Immature natural killer cell (primary cell): ENCODE measurements around the gene JOSD1. TPM values are rescaled to one million over a fixed set of nuclear protein-coding genes. Genes with fewer than 3 reads are reported as not detected.

Experiments
- DNase-seq, 3 donors: peaks; one replicate each; pipeline ENCODE4 v3.0.0; 2022; ENCODE audit warnings: mixed read lengths in 1 of 3
- H3K27ac Mint-ChIP-seq, 6 donors: one replicate each; pipeline ENCODE4 v1.8.0; 2020; ENCODE audit warnings: mixed read lengths in 6 of 6, mild to moderate bottlenecking in 5 of 6, inconsistent platforms in 4 of 6, moderate library complexity in 3 of 6
- H3K27me3 Mint-ChIP-seq, 3 donors: one replicate each; pipeline ENCODE4 v1.8.0; 2020 to 2021; ENCODE audit warnings: low read depth in 3 of 3, mild to moderate bottlenecking in 3 of 3, mixed read lengths in 3 of 3, moderate library complexity in 3 of 3, inconsistent platforms in 1 of 3
- H3K36me3 Mint-ChIP-seq, 3 donors: one replicate each; pipeline ENCODE4 v1.8.0; 2020; ENCODE audit warnings: mixed read lengths in 3 of 3, inconsistent platforms in 2 of 3, mild to moderate bottlenecking in 2 of 3
- H3K4me1 Mint-ChIP-seq, 2 donors: one replicate each; pipeline ENCODE4 v1.8.0; 2020; ENCODE audit warnings: inconsistent platforms in 2 of 2, mild to moderate bottlenecking in 2 of 2, mixed read lengths in 2 of 2, moderate library complexity in 1 of 2
- H3K4me3 Mint-ChIP-seq, 5 donors: one replicate each; pipeline ENCODE4 v1.8.0; 2020; ENCODE audit warnings: mild to moderate bottlenecking in 5 of 5, mixed read lengths in 5 of 5, inconsistent platforms in 3 of 5, moderate library complexity in 3 of 5
- H3K9me3 Mint-ChIP-seq, 6 donors: one replicate each; pipeline ENCODE4 v1.8.0; 2020; ENCODE audit warnings: mild to moderate bottlenecking in 6 of 6, mixed read lengths in 6 of 6, inconsistent platforms in 4 of 6, moderate library complexity in 3 of 6
- polyA plus RNA-seq, 3 donors: library from polyadenylated mRNA; unstranded; fragments of 300-500 nt; fragmentation: Illumina TruSeq; gene quantifications; one replicate each; pipeline ENCODE4 v1.2.3, GENCODE V29; 2021

JOSD1 gene
- polyA plus RNA-seq: 10 to 100 TPM; 10.6 to 17.9 (median 11.2) TPM

DNA sequence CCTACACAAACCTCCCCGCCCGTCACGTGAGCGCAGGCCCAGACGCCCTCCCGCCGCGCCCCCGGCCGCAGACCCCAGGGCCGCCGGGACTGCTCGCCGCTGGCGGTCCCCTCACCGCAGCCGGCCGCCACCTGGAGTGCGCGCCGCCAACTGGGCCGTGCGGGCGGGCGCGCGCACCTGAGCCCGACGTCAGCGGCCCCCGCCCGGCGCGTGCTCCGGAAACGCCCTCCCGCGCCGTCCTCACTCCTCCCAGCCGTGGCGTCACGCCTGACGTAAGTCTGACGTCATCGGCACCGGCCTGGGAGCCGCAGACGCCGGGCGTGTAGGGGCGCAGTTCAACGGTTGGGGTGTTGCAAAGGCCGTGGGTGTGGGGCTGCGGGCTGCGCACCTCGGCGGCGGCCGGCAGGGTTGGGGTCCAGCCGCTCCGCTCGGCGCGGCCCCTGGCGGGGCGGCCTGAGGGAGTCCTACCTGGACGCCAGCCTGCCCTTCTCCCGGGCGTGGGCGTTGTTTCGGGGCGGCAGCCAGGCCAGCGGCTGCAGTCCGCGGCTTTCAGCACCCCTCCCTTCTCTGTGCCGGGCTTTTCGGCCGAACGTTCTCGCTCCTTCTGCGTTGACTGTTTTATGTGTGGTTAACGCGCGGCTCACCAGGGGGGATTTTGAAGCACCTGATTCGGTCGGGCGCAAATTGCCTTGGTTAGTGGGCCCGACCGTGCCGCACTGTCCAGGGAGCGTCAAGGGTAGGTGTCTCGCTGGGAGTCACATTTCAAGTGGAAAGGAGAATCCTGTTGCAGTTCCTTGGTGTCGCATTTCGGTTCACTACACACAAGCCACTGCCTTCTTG is at the start of gene JOSD1:
TSS of gene JOSD1 (minus strand) at position 155 of the 840 bp plus-strand sequence. CDS start 956 bp downstream, outside the sequence.
- peak within 1 kb of the TSS; percentile 97 to 100 (median 98) for H3K27ac Mint-ChIP-seq
- H3K4me3 Mint-ChIP-seq: peak within 1 kb of the TSS; percentile 90 to 94 (median 93)
- peaks cover 0 to 7% (median 0%) of the 10 kb centered on the region in 3 donors for H3K36me3 Mint-ChIP-seq
- H3K9me3 Mint-ChIP-seq: no peaks in the 10 kb centered on the region
- DNase-seq: peak; percentile 100
- H3K27me3 Mint-ChIP-seq: peaks cover 19 to 41% (median 36%) of the 10 kb centered on the region in 3 donors
- H3K4me1 Mint-ChIP-seq: peaks cover 57 to 62% of the 10 kb centered on the region in 2 donors

DNA sequence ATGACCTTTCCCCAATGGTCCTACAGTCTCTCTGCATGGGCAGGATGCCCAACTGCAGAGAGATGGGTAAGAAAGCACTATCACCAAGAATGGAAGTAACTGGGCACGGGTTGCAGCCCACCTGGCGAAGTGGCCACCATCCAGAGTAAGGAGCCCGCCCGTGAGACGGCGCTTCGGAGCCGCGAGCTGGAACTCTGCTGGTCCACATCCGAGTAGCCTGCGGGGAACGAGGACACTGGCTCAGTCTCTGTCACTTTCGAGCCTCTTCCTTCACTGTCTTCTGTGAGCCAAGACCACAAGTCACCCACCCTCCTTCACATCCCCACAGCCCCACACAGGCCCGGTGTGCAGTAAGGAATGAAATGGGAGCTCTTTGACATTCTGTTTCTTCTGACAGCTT is 49.4 kb upstream of the JOSD1 start:
- Mint-ChIP-seq H3K36me3 (peaks cover 31 to 59% (median 40%) of the 10 kb centered on the region in 3 donors), H3K27me3 (peaks cover 24 to 31% (median 27%) of the 10 kb centered on the region in 3 donors), H3K9me3 (no peaks in the 10 kb centered on the region), H3K27ac (peak overlapping the region; percentile 65 to 99 (median 85)), H3K4me1 (peaks cover 56 to 75% of the 10 kb centered on the region in 2 donors), H3K4me3 (peak overlapping the region; percentile 27 to 98 (median 62))
- no peak for DNase-seq

- peaks cover 22 to 26% (median 24%) of the 10 kb centered on the region in 3 donors for H3K27me3 Mint-ChIP-seq
- peak overlapping the region; percentile 31 to 99 (median 82) for H3K27ac Mint-ChIP-seq
- no peaks in the 10 kb centered on the region for H3K9me3 Mint-ChIP-seq
- DNase-seq: no peak
- H3K4me1 Mint-ChIP-seq: peaks cover 54 to 71% of the 10 kb centered on the region in 2 donors
- peak overlapping the region in 1 of 5 donors; percentile 10 for H3K4me3 Mint-ChIP-seq
- peaks cover 29 to 55% (median 37%) of the 10 kb centered on the region in 3 donors for H3K36me3 Mint-ChIP-seq
Measured at GRCh38 chr22:38748487-38749136, 47.9 kb upstream of the JOSD1 start.

GRCh38 chr22:38745676-38746460 is 45.1 kb upstream of the JOSD1 start:
- peaks cover 32 to 44% of the 10 kb centered on the region in 2 donors for H3K4me1 Mint-ChIP-seq
- peaks cover 20 to 59% (median 28%) of the 10 kb centered on the region in 3 donors for H3K36me3 Mint-ChIP-seq
- peak overlapping the region in 5 of 6 donors; percentile 40 to 77 (median 66) for H3K27ac Mint-ChIP-seq
- DNase-seq: no peak
- H3K27me3 Mint-ChIP-seq: peaks cover 8 to 20% (median 8%) of the 10 kb centered on the region in 3 donors
- H3K9me3 Mint-ChIP-seq: no peaks in the 10 kb centered on the region
- no peak overlapping the region for H3K4me3 Mint-ChIP-seq

GRCh38 chr22:38744981-38745380 is 44.2 kb upstream of the JOSD1 start:
- DNase-seq: no peak
- Mint-ChIP-seq H3K27me3 (peaks cover 8 to 16% (median 9%) of the 10 kb centered on the region in 3 donors), H3K4me3 (no peak overlapping the region), H3K36me3 (peaks cover 15 to 59% (median 30%) of the 10 kb centered on the region in 3 donors), H3K27ac (peak overlapping the region; percentile 34 to 78 (median 72)), H3K9me3 (no peaks in the 10 kb centered on the region), H3K4me1 (peaks cover 25 to 37% of the 10 kb centered on the region in 2 donors)

GRCh38 chr22:38742176-38742942 is 41.6 kb upstream of the JOSD1 start:
- DNase-seq: no peak
- Mint-ChIP-seq H3K27me3 (peaks cover 11 to 16% (median 12%) of the 10 kb centered on the region in 3 donors), H3K4me1 (peaks cover 21 to 38% of the 10 kb centered on the region in 2 donors), H3K4me3 (no peak overlapping the region), H3K36me3 (peaks cover 15 to 67% (median 25%) of the 10 kb centered on the region in 3 donors), H3K9me3 (no peaks in the 10 kb centered on the region), H3K27ac (peak overlapping the region in 3 of 6 donors; percentile 50 to 70 (median 51))

DNA sequence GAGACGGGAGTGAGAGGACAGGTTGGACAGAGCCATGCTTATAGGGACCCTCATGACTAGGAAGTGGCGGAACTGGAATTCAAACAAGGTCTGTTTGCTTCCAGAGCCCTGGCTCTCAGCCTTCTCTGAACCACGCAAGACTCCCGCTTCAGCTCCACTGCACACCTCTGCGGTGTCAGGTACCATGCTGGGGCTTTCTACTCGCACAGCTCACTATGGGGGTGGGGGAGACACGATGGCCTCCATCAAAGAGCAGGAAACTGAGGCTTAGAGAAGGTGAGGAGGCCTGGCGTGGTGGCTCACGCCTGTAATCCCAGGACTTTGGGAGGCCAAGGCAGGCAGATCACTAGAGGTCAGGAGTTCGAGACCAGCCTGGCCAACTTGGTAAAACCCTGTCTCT is 40.8 kb upstream of the JOSD1 start:
- Mint-ChIP-seq H3K4me1 (peaks cover 25 to 42% of the 10 kb centered on the region in 2 donors), H3K4me3 (no peak overlapping the region), H3K27ac (peak overlapping the region in 5 of 6 donors; percentile 44 to 76 (median 61)), H3K9me3 (no peaks in the 10 kb centered on the region), H3K36me3 (peaks cover 15 to 73% (median 31%) of the 10 kb centered on the region in 3 donors), H3K27me3 (peaks cover 19 to 20% (median 19%) of the 10 kb centered on the region in 3 donors)
- no peak for DNase-seq

DNA sequence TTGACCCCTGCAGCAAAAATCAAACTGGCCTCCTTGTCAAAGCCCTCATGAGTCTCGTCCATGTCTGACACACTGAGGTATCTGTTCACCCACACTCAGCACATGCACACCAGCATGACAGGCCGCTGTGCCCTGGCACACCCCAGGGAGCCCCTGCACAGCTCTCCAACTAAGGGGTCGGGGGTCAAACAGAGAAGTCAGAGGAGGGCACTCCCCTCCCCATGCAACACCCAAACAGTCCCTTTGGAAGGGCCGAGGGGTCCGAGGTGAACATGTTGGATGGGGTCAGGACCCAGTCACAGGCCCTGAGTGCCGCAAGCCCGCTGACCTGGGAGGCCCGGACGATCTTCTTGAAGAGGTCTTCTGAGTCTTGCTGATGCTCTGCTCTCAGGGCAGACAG is 40.4 kb upstream of the JOSD1 start:
- DNase-seq: no peak
- H3K4me3 Mint-ChIP-seq: no peak overlapping the region
- peaks cover 25 to 47% of the 10 kb centered on the region in 2 donors for H3K4me1 Mint-ChIP-seq
- no peaks in the 10 kb centered on the region for H3K9me3 Mint-ChIP-seq
- H3K36me3 Mint-ChIP-seq: peaks cover 15 to 76% (median 31%) of the 10 kb centered on the region in 3 donors
- H3K27me3 Mint-ChIP-seq: peaks cover 20 to 23% (median 20%) of the 10 kb centered on the region in 3 donors
- peak overlapping the region; percentile 44 to 76 (median 59) for H3K27ac Mint-ChIP-seq

DNA sequence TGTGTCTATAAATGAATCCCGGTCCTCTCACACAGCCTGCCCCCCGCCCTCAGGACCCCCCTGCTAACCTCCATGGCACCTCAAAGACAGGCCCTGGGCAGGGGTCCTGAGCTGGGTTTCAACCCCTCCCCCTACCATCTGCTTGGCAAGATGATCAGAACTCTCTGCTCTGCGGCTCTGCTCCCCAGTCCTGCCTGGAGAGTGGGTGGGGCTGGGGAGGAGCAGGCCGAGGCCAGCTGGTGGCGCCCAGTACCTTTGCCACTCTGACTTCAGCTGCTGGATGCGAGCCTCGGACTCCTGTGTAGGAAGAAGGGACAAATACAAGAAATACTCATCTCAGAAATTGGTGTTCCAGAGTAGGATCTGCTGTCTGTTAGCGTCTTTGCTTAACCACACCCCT is 40.0 kb upstream of the JOSD1 start:
- DNase-seq: no peak
- Mint-ChIP-seq H3K9me3 (no peaks in the 10 kb centered on the region), H3K4me3 (no peak overlapping the region), H3K36me3 (peaks cover 15 to 75% (median 31%) of the 10 kb centered on the region in 3 donors), H3K27me3 (peaks cover 23% of the 10 kb centered on the region in 3 donors), H3K4me1 (peaks cover 30 to 48% of the 10 kb centered on the region in 2 donors), H3K27ac (peak overlapping the region; percentile 44 to 76 (median 56))

- H3K27me3 Mint-ChIP-seq: peaks cover 23 to 27% (median 23%) of the 10 kb centered on the region in 3 donors
- no peak for DNase-seq
- peaks cover 16 to 73% (median 30%) of the 10 kb centered on the region in 3 donors for H3K36me3 Mint-ChIP-seq
- no peaks in the 10 kb centered on the region for H3K9me3 Mint-ChIP-seq
- peaks cover 30 to 48% of the 10 kb centered on the region in 2 donors for H3K4me1 Mint-ChIP-seq
- peak overlapping the region in 5 of 6 donors; percentile 20 to 67 (median 57) for H3K27ac Mint-ChIP-seq
- H3K4me3 Mint-ChIP-seq: no peak overlapping the region
Measured at GRCh38 chr22:38740116-38740723, 39.5 kb upstream of the JOSD1 start.

DNA sequence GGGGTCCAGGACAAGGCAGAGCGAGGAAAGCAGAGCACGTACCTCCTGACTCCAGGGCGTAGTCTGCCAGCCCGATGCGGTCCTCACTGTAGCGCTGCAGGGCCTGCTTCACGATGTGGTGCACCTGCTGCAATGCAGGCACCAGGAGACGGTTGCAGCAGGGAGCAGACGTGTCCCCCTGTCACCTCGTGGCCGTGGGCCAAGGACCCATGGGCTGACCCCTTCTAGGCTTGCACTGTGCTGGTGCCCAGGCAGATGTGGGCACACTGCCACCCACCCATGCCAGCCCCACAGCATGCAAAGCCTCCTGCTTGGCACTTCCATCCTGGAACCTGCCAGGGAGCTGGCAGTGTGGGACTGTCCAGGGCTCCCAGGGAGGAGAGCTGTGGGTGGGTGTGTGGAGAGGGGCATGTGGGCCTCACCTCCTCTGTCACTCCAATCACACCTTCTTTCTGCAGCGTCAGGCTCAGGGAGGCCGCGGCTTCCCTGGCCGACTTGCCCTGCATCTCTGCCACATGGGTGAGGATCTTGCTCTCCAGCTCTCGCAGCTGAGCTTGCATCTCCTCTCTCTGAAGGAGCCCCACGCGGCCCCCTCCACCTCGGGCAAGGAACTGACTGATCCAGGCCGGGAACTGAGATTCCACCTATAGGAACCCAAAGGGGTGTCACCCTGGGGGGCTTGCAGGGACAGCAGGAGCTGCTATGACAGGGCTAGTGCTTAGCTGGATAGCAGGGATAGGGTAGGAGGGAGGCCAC is 38.7 kb upstream of the JOSD1 start:
- Mint-ChIP-seq H3K4me1 (peaks cover 27 to 48% of the 10 kb centered on the region in 2 donors), H3K4me3 (no peak overlapping the region), H3K27me3 (peaks cover 25 to 34% (median 27%) of the 10 kb centered on the region in 3 donors), H3K27ac (peak overlapping the region in 5 of 6 donors; percentile 20 to 67 (median 57)), H3K9me3 (no peaks in the 10 kb centered on the region), H3K36me3 (peaks cover 18 to 74% (median 24%) of the 10 kb centered on the region in 3 donors)
- DNase-seq: no peak
